ENCODE data around the gene TXNDC8. TPM values are rescaled to one million over a fixed set of nuclear protein-coding genes. Genes with fewer than 3 reads are reported as not detected.

The TXNDC8 gene
- total RNA-seq, 1 experiment from 2014 or later, result not detected

- CTCF ChIA-PET, result interaction anchor here (0.6 kb wide), 1 partner anchor 157 kb away, joined by 3 read pairs; no protein-coding TSS in a partner anchor
These were observed 19.8 kb upstream of the TXNDC8 start for GRCh38 chr9:110357505-110357904.

DNA sequence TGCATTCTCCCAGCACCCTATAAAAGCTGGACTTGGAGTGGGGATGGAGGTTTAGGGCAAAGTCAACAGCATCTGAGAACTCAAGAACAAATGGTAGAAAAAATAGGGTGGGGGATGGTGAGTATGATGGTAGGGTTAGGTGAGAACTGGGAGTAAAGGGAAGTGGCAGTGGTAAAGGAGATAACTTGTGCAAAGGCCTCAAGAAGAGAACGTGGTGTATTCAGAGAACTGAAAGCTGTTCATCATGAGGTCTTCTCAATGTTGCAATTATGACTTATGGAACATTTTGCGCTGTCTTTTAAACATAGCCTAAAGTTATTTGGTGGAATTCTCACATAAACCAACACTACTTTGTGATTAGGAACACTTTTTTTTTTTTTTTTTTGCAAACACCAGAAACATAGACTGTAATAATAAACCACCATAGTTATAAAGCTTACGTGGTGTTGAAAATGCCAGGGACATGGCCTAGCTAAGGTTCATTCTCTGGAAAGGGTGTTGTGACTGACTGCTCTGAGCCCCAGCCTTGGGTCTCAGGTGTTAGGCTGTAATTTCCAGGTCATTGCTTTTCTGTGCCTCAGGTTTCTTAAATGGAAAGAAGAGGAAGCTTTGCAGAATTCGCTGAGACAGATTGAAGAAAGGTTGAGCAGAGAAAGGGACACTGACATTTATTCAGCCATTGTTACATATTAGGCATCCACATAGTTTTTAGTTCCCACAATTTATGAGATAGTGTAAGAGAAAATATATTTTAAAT lies 19.2 kb upstream of the TXNDC8 start:
- H3K4me1 Mint-ChIP-seq (ENCODE audit: low read depth, unreplicated experiment), result peaks cover 15% of the 10 kb centered on the region
- H3K36me3 Mint-ChIP-seq (ENCODE audit: insufficient read depth, unreplicated experiment), result no peaks in the 10 kb centered on the region
- BruUV-seq (replicated peaks), result no TSS peak
- H3K27ac Mint-ChIP-seq (ENCODE audit: unreplicated experiment), result peak overlapping the region; percentile 49
- no peak for TF ChIP-seq CTCF (IDR thresholded peaks at IDR 0.05; ENCODE audit: insufficient read depth in 1 of 2, low read depth in 1 of 2, low read length in 1 of 2, severe bottlenecking in 1 of 2, unreplicated experiment in 1 of 2)
- ChIA-PET POLR2A (no interaction called here), CTCF (interaction anchor here (0.6 kb wide), 1 partner anchor 157 kb away, joined by 3 read pairs; no protein-coding TSS in a partner anchor)
- H3K27me3 Mint-ChIP-seq (ENCODE audit: insufficient read depth, unreplicated experiment), result no peaks in the 10 kb centered on the region
- H3K4me3 Mint-ChIP-seq (ENCODE audit: unreplicated experiment), result no peak overlapping the region
- H3K4me3 ChIP-seq (ENCODE audit: low read depth, low read length), result no peak overlapping the region
- peaks cover 11% of the 10 kb centered on the region for H3K4me1 ChIP-seq
- H3K36me3 ChIP-seq (ENCODE audit: control insufficient read depth, insufficient read depth, low read length), result no peaks in the 10 kb centered on the region
- H3K9me3 Mint-ChIP-seq (ENCODE audit: unreplicated experiment), result no peaks in the 10 kb centered on the region
- no peaks in the 10 kb centered on the region for H3K27me3 ChIP-seq (replicated peaks; ENCODE audit: control insufficient read depth, insufficient read depth, low read length)
- no peaks in the 10 kb centered on the region for H3K9me3 ChIP-seq
- no peak for DNase-seq
- intact Hi-C loops (cut with micrococcal nuclease; ENCODE audit: unreplicated experiment), result no loop called here

More at GRCh38 chr9:110357505-110357904, 19.8 kb upstream of the TXNDC8 start:
- Histone ChIP-seq H3K27me3 (replicated peaks; ENCODE audit: control insufficient read depth, insufficient read depth, low read length) (no peaks in the 10 kb centered on the region), H3K4me1 (peaks cover 11% of the 10 kb centered on the region), H3K9me3 (no peaks in the 10 kb centered on the region), H3K36me3 (ENCODE audit: control insufficient read depth, insufficient read depth, low read length) (no peaks in the 10 kb centered on the region), H3K4me3 (ENCODE audit: low read depth, low read length) (no peak overlapping the region)
- Mint-ChIP-seq H3K27ac (ENCODE audit: unreplicated experiment) (peak overlapping the region; percentile 49), H3K4me3 (ENCODE audit: unreplicated experiment) (peak overlapping the region; percentile 42), H3K9me3 (ENCODE audit: unreplicated experiment) (no peaks in the 10 kb centered on the region), H3K27me3 (ENCODE audit: insufficient read depth, unreplicated experiment) (no peaks in the 10 kb centered on the region), H3K4me1 (ENCODE audit: low read depth, unreplicated experiment) (peaks cover 15% of the 10 kb centered on the region), H3K36me3 (ENCODE audit: insufficient read depth, unreplicated experiment) (no peaks in the 10 kb centered on the region)
- peak in 1 of 2 experiments; percentile 47 for DNase-seq
- TF ChIP-seq CTCF (IDR thresholded peaks at IDR 0.05; ENCODE audit: insufficient read depth in 1 of 2, low read depth in 1 of 2, low read length in 1 of 2, severe bottlenecking in 1 of 2, unreplicated experiment in 1 of 2), result no peak
- intact Hi-C loops (cut with micrococcal nuclease; ENCODE audit: unreplicated experiment), result no loop called here
- BruUV-seq (replicated peaks), result no TSS peak
- POLR2A ChIA-PET, result no interaction called here

- BruUV-seq (replicated peaks), result no TSS peak
- H3K4me3 Mint-ChIP-seq (ENCODE audit: unreplicated experiment), result no peak overlapping the region
- no peaks in the 10 kb centered on the region for H3K9me3 Mint-ChIP-seq (ENCODE audit: unreplicated experiment)
- no peak for TF ChIP-seq CTCF (IDR thresholded peaks at IDR 0.05; ENCODE audit: insufficient read depth in 1 of 2, low read depth in 1 of 2, low read length in 1 of 2, severe bottlenecking in 1 of 2, unreplicated experiment in 1 of 2)
- ChIA-PET POLR2A (no interaction called here), CTCF (no interaction called here)
- H3K4me1 Mint-ChIP-seq (ENCODE audit: low read depth, unreplicated experiment), result peaks cover 15% of the 10 kb centered on the region
- no peaks in the 10 kb centered on the region for H3K36me3 Mint-ChIP-seq (ENCODE audit: insufficient read depth, unreplicated experiment)
- Histone ChIP-seq H3K4me3 (ENCODE audit: low read depth, low read length) (no peak overlapping the region), H3K36me3 (ENCODE audit: control insufficient read depth, insufficient read depth, low read length) (no peaks in the 10 kb centered on the region), H3K9me3 (no peaks in the 10 kb centered on the region), H3K27me3 (replicated peaks; ENCODE audit: control insufficient read depth, insufficient read depth, low read length) (no peaks in the 10 kb centered on the region), H3K4me1 (peaks cover 11% of the 10 kb centered on the region)
- DNase-seq, result no peak
- intact Hi-C loops (cut with micrococcal nuclease; ENCODE audit: unreplicated experiment), result no loop called here
- no peaks in the 10 kb centered on the region for H3K27me3 Mint-ChIP-seq (ENCODE audit: insufficient read depth, unreplicated experiment)
- H3K27ac Mint-ChIP-seq (ENCODE audit: unreplicated experiment), result no peak overlapping the region
These were observed 18.2 kb upstream of the TXNDC8 start for GRCh38 chr9:110355911-110356310.

Data from Caco-2 (cell line).